LNCaP clone FGC (cell line): ENCODE measurements around the gene SIGLEC10.

ENCODE experiments used
- DNase-seq: peaks from one replicate; pipeline ENCODE4 v3.0.0-alpha.2; 2011; ENCODE audit warnings: low read depth
- H3K4me3 ChIP-seq: 2 replicates; pipeline ENCODE4 v1.5.1; 2011; ENCODE audit warnings: mild to moderate bottlenecking, low read depth, low read length, control low read depth
- CTCF ChIP-seq: IDR thresholded peaks from 2 replicates; pipeline ENCODE4 v1.5.1; 2012; ENCODE audit warnings: mild to moderate bottlenecking; ENCODE audit not compliant: control insufficient read depth, insufficient read depth; ENCODE audit errors: extremely low read depth

Gene SIGLEC10

DNA sequence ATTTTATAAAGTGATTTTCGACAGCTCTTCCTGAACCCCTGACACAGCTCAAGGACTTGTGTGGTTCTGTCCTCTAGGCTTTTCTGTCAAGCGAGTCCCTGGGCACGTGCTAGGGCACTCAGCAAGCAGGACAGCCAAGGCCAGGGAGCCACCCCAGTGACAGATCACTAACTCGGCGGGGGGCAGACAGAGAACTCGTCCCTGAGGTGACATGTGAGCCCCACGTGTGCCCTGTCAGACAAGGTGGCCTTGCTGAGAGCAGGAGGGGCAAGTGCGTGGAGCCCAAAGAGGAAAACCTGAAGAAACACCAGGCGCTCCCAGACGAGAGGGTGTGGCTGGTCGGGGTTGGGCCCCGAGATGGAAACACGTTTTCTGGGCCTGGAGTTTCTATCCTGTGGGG lies 56.2 kb downstream of the SIGLEC10 start:
- DNase-seq = no peak
- no peak for TF ChIP-seq CTCF

More for the DNA sequence above, 56.2 kb downstream of the SIGLEC10 start:
- H3K4me3 ChIP-seq = no peak overlapping the region
